ENCODE measurements around the gene BCAS3.

The BCAS3 gene

GRCh38 chr17:61150686-61151299, 473.1 kb downstream of the BCAS3 start:
- Histone ChIP-seq H2AFZ (ENCODE audit: low read depth) (no peak overlapping the region), H4K20me1 (ENCODE audit: insufficient read depth) (no peaks in the 10 kb centered on the region)

DNA sequence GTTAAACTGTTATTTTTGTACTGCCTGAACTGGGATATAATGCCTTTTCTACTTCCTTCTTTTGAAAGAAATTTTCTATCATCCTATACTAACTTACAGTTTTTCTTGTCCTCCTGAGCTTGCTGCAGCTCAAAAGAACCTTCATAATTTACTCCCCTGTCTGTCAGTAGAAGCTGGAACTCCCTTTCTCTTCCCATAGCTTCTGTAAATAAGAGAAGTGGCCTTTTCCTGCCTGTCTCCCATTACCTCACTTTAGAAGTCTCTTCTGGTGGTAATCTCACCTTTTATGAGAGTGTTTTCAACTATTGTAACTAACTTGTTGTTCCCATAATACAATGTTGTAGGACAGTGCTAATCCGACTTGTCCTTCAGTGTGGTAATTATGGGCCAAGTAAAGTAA, 475.2 kb downstream of the BCAS3 start:
- no peaks in the 10 kb centered on the region for H3K27me3 ChIP-seq (ENCODE audit: insufficient read depth, low read depth)
- no peaks in the 10 kb centered on the region for H3K4me1 ChIP-seq (ENCODE audit: low read depth, poor library complexity, severe bottlenecking)

More at GRCh38 chr17:61150686-61151299, 473.1 kb downstream of the BCAS3 start:
- Histone ChIP-seq H3K27me3 (ENCODE audit: insufficient read depth, low read depth) (no peaks in the 10 kb centered on the region), H3K4me2 (no peak overlapping the region), H3K9ac (no peak overlapping the region), H3K4me1 (ENCODE audit: low read depth, poor library complexity, severe bottlenecking) (no peaks in the 10 kb centered on the region), H3K79me2 (ENCODE audit: insufficient read depth, low read depth) (no peaks in the 10 kb centered on the region), H3K27ac (no peak overlapping the region), H3K4me3 (IDR thresholded peaks at IDR 0.05; ENCODE audit: insufficient read depth, low read depth, low read length) (no peak overlapping the region), H3K36me3 (ENCODE audit: insufficient read depth) (no peaks in the 10 kb centered on the region)
- TF ChIP-seq, protein P1, sequence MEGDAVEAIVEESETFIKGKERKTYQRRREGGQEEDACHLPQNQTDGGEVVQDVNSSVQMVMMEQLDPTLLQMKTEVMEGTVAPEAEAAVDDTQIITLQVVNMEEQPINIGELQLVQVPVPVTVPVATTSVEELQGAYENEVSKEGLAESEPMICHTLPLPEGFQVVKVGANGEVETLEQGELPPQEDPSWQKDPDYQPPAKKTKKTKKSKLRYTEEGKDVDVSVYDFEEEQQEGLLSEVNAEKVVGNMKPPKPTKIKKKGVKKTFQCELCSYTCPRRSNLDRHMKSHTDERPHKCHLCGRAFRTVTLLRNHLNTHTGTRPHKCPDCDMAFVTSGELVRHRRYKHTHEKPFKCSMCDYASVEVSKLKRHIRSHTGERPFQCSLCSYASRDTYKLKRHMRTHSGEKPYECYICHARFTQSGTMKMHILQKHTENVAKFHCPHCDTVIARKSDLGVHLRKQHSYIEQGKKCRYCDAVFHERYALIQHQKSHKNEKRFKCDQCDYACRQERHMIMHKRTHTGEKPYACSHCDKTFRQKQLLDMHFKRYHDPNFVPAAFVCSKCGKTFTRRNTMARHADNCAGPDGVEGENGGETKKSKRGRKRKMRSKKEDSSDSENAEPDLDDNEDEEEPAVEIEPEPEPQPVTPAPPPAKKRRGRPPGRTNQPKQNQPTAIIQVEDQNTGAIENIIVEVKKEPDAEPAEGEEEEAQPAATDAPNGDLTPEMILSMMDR (conservative IDR thresholded peaks at IDR 0.05; ENCODE audit: low read depth, low read length) = no peak

DNA sequence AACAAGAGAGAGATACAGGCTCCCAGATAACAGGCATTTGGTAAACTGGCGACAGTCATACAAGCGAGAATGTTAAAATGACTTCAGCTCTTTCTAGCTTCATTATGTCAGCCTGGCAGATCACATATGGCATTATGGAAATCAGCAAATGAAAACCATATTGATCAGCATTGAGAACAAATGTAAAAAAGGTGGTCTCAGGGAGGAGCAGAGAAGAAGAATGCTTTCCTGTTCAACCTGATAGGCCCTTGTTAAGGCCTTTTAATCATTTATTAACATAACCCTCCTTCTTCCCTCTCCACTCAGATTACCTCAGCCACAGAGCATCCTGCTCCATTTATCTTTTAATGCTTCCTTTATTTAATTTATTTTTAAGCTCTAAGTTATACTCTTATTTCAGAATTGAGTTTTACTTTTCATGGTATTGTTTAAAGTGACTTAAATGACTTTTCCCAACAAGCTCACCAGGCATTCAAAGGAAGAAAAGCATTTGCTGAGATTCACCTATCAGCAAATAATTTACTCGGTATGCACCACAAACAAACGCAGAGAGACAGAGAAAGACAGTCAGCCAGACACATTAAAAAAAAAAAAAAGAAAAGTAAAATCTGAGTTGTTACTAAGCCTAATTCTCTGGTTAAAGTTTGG, 478.1 kb downstream of the BCAS3 start:
- no peaks in the 10 kb centered on the region for H4K20me1 ChIP-seq (ENCODE audit: insufficient read depth)
- no peak overlapping the region for H2AFZ ChIP-seq (ENCODE audit: low read depth)
- H3K4me3 ChIP-seq (IDR thresholded peaks at IDR 0.05; ENCODE audit: insufficient read depth, low read depth, low read length) = no peak overlapping the region
- H3K9ac ChIP-seq = no peak overlapping the region
- no peak overlapping the region for H3K4me2 ChIP-seq
- no peaks in the 10 kb centered on the region for H3K36me3 ChIP-seq (ENCODE audit: insufficient read depth)
- no peaks in the 10 kb centered on the region for H3K27me3 ChIP-seq (ENCODE audit: insufficient read depth, low read depth)
- H3K27ac ChIP-seq = no peak overlapping the region
- TF ChIP-seq, protein P1 (conservative IDR thresholded peaks at IDR 0.05; ENCODE audit: low read depth, low read length) = no peak
- H3K79me2 ChIP-seq (ENCODE audit: insufficient read depth, low read depth) = no peaks in the 10 kb centered on the region
- no peaks in the 10 kb centered on the region for H3K4me1 ChIP-seq (ENCODE audit: low read depth, poor library complexity, severe bottlenecking)

More for the DNA sequence above, 475.2 kb downstream of the BCAS3 start:
- TF ChIP-seq, protein P1 (conservative IDR thresholded peaks at IDR 0.05; ENCODE audit: low read depth, low read length) = no peak
- H3K36me3 ChIP-seq (ENCODE audit: insufficient read depth) = no peaks in the 10 kb centered on the region
- H4K20me1 ChIP-seq (ENCODE audit: insufficient read depth) = no peaks in the 10 kb centered on the region
- H3K9ac ChIP-seq = no peak overlapping the region
- no peak overlapping the region for H2AFZ ChIP-seq (ENCODE audit: low read depth)
- H3K4me2 ChIP-seq = no peak overlapping the region
- H3K27ac ChIP-seq = no peak overlapping the region
- no peak overlapping the region for H3K4me3 ChIP-seq (IDR thresholded peaks at IDR 0.05; ENCODE audit: insufficient read depth, low read depth, low read length)
- H3K79me2 ChIP-seq (ENCODE audit: insufficient read depth, low read depth) = no peaks in the 10 kb centered on the region

- TF ChIP-seq, protein P1 (conservative IDR thresholded peaks at IDR 0.05; ENCODE audit: low read depth, low read length) = no peak
- Histone ChIP-seq H4K20me1 (ENCODE audit: insufficient read depth) (no peaks in the 10 kb centered on the region), H2AFZ (ENCODE audit: low read depth) (no peak overlapping the region), H3K9ac (no peak overlapping the region), H3K79me2 (ENCODE audit: insufficient read depth, low read depth) (no peaks in the 10 kb centered on the region), H3K36me3 (ENCODE audit: insufficient read depth) (no peaks in the 10 kb centered on the region), H3K4me1 (ENCODE audit: low read depth, poor library complexity, severe bottlenecking) (no peaks in the 10 kb centered on the region), H3K4me2 (no peak overlapping the region), H3K4me3 (IDR thresholded peaks at IDR 0.05; ENCODE audit: insufficient read depth, low read depth, low read length) (no peak overlapping the region), H3K27me3 (ENCODE audit: insufficient read depth, low read depth) (no peaks in the 10 kb centered on the region), H3K27ac (no peak overlapping the region)
Observed at GRCh38 chr17:61157246-61157886, 479.7 kb downstream of the BCAS3 start.

All from KMS-11 (cell line).